Measurements from ENCODE around the gene NAXD.

- TF ChIP-seq, protein P1, sequence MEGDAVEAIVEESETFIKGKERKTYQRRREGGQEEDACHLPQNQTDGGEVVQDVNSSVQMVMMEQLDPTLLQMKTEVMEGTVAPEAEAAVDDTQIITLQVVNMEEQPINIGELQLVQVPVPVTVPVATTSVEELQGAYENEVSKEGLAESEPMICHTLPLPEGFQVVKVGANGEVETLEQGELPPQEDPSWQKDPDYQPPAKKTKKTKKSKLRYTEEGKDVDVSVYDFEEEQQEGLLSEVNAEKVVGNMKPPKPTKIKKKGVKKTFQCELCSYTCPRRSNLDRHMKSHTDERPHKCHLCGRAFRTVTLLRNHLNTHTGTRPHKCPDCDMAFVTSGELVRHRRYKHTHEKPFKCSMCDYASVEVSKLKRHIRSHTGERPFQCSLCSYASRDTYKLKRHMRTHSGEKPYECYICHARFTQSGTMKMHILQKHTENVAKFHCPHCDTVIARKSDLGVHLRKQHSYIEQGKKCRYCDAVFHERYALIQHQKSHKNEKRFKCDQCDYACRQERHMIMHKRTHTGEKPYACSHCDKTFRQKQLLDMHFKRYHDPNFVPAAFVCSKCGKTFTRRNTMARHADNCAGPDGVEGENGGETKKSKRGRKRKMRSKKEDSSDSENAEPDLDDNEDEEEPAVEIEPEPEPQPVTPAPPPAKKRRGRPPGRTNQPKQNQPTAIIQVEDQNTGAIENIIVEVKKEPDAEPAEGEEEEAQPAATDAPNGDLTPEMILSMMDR (IDR thresholded peaks at IDR 0.05): no peak
- no peak for TF ChIP-seq POLR2AphosphoS5 (IDR thresholded peaks at IDR 0.05)
Observed at GRCh38 chr13:110669036-110669435, 53.7 kb downstream of the NAXD start.

Measured in upper lobe of left lung (tissue), 4 donors.